Liver (tissue), 3 donors: ENCODE data around the gene SLC12A9.

Experiments used
- FOXA1 ChIP-seq: IDR thresholded peaks from 2 replicates; pipeline ENCODE4 v1.6.1; 2016; ENCODE audit warnings: antibody characterized with exemption
- RAD21 ChIP-seq, 2 donors: IDR thresholded peaks; 2 replicates each; pipeline ENCODE4 v1.6.1; 2016; ENCODE audit warnings: antibody characterized with exemption in 2 of 2, mild to moderate bottlenecking in 2 of 2
- SP1 ChIP-seq: IDR thresholded peaks from 2 replicates; pipeline ENCODE4 v1.6.1; 2018; ENCODE audit warnings: antibody characterized with exemption, mild to moderate bottlenecking
- TAF1 ChIP-seq: conservative IDR thresholded peaks from 2 replicates; pipeline ENCODE4 v1.6.1; 2016; ENCODE audit warnings: antibody characterized with exemption, mild to moderate bottlenecking
- YY1 ChIP-seq: IDR thresholded peaks from 2 replicates; pipeline ENCODE4 v1.6.1; 2016; ENCODE audit warnings: antibody characterized with exemption, mild to moderate bottlenecking
- TF ChIP-seq, protein P1 (sequence below): fragments of 150-350 bp; IDR thresholded peaks from 2 replicates; pipeline ENCODE4 v1.5.1; 2017; ENCODE audit warnings: improper control_type of control experiment, low read depth, low read length; ENCODE audit not compliant: missing input control
- TF ChIP-seq, protein P2 (sequence below): IDR thresholded peaks from 2 replicates; pipeline ENCODE4 v1.6.1; 2016; ENCODE audit warnings: antibody characterized with exemption, mild to moderate bottlenecking
- TF ChIP-seq, protein P3 (sequence below): IDR thresholded peaks from 2 replicates; pipeline ENCODE4 v1.6.1; 2016; ENCODE audit warnings: antibody characterized with exemption
- TF ChIP-seq, protein P4 (sequence below): IDR thresholded peaks from 2 replicates; pipeline ENCODE4 v1.6.1; 2016; ENCODE audit warnings: antibody characterized with exemption
- donor health status: healthy.
- donor health status: healthy.

DNA sequence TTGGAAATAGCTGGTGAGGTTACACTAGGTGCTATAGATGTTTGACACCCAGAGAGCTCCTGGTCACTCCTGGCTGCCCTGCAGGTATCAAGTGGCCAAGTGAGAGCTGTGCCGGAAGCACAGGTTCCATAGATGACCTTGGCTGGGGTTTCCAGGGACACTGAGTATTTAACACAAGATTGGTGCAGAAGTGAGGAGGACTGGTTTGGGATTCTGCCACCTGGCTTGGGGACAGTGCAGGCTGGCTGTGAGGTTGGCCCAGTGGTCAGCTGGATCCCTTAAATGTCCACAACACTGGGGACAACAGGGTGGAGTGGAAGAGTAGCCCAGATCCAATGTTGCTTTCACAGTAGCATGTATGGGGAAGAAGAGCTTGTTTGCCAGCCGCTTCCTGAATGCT, 48.5 kb downstream of the SLC12A9 start:
- TF ChIP-seq, protein P1, sequence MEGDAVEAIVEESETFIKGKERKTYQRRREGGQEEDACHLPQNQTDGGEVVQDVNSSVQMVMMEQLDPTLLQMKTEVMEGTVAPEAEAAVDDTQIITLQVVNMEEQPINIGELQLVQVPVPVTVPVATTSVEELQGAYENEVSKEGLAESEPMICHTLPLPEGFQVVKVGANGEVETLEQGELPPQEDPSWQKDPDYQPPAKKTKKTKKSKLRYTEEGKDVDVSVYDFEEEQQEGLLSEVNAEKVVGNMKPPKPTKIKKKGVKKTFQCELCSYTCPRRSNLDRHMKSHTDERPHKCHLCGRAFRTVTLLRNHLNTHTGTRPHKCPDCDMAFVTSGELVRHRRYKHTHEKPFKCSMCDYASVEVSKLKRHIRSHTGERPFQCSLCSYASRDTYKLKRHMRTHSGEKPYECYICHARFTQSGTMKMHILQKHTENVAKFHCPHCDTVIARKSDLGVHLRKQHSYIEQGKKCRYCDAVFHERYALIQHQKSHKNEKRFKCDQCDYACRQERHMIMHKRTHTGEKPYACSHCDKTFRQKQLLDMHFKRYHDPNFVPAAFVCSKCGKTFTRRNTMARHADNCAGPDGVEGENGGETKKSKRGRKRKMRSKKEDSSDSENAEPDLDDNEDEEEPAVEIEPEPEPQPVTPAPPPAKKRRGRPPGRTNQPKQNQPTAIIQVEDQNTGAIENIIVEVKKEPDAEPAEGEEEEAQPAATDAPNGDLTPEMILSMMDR: no peak
- TF ChIP-seq, protein P2, sequence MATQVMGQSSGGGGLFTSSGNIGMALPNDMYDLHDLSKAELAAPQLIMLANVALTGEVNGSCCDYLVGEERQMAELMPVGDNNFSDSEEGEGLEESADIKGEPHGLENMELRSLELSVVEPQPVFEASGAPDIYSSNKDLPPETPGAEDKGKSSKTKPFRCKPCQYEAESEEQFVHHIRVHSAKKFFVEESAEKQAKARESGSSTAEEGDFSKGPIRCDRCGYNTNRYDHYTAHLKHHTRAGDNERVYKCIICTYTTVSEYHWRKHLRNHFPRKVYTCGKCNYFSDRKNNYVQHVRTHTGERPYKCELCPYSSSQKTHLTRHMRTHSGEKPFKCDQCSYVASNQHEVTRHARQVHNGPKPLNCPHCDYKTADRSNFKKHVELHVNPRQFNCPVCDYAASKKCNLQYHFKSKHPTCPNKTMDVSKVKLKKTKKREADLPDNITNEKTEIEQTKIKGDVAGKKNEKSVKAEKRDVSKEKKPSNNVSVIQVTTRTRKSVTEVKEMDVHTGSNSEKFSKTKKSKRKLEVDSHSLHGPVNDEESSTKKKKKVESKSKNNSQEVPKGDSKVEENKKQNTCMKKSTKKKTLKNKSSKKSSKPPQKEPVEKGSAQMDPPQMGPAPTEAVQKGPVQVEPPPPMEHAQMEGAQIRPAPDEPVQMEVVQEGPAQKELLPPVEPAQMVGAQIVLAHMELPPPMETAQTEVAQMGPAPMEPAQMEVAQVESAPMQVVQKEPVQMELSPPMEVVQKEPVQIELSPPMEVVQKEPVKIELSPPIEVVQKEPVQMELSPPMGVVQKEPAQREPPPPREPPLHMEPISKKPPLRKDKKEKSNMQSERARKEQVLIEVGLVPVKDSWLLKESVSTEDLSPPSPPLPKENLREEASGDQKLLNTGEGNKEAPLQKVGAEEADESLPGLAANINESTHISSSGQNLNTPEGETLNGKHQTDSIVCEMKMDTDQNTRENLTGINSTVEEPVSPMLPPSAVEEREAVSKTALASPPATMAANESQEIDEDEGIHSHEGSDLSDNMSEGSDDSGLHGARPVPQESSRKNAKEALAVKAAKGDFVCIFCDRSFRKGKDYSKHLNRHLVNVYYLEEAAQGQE: no peak
- no peak for TF ChIP-seq TAF1
- TF ChIP-seq, protein P3, sequence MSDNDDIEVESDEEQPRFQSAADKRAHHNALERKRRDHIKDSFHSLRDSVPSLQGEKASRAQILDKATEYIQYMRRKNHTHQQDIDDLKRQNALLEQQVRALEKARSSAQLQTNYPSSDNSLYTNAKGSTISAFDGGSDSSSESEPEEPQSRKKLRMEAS: no peak
- TF ChIP-seq FOXA1: no peak
- TF ChIP-seq SP1: peak; percentile 71
- TF ChIP-seq RAD21 (IDR thresholded peaks at IDR 0.05): peak in 1 of 2 donors; percentile 56
- TF ChIP-seq, protein P4, sequence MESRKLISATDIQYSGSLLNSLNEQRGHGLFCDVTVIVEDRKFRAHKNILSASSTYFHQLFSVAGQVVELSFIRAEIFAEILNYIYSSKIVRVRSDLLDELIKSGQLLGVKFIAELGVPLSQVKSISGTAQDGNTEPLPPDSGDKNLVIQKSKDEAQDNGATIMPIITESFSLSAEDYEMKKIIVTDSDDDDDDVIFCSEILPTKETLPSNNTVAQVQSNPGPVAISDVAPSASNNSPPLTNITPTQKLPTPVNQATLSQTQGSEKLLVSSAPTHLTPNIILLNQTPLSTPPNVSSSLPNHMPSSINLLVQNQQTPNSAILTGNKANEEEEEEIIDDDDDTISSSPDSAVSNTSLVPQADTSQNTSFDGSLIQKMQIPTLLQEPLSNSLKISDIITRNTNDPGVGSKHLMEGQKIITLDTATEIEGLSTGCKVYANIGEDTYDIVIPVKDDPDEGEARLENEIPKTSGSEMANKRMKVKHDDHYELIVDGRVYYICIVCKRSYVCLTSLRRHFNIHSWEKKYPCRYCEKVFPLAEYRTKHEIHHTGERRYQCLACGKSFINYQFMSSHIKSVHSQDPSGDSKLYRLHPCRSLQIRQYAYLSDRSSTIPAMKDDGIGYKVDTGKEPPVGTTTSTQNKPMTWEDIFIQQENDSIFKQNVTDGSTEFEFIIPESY: no peak
- peak; percentile 27 for TF ChIP-seq YY1
